Calu3 (cell line): Measurements from ENCODE around the gene ACTR8. TPM values are rescaled to one million over a fixed set of nuclear protein-coding genes. Genes with fewer than 3 reads are reported as not detected.

ENCODE experiments used
- BruUV-seq: library from RNA; stranded (reverse); fragments of 400-500 nt; replicated peaks from 2 replicates; lab custom pipeline; 2021; lab: Mats Ljungman, UMichigan
- CTCF ChIA-PET: fragments of 300-600 bp; sonication (Branson Sonifier 250); formaldehyde crosslinking; loops from one replicate; lab custom pipeline; 2022; ENCODE audit warnings: antibody characterized with exemption; lab: Charles Lee
- DNase-seq: peaks from one replicate; pipeline ENCODE4 v3.0.0; 2022
- H3K27ac Mint-ChIP-seq: one replicate; pipeline ENCODE4 v1.8.0; 2022; ENCODE audit warnings: mixed read lengths; ENCODE audit not compliant: unreplicated experiment
- H3K27me3 Mint-ChIP-seq: one replicate; pipeline ENCODE4 v1.8.0; 2022; ENCODE audit warnings: mixed read lengths; ENCODE audit not compliant: unreplicated experiment
- H3K36me3 Mint-ChIP-seq: one replicate; pipeline ENCODE4 v1.8.0; 2022; ENCODE audit warnings: mild to moderate bottlenecking, moderate library complexity, mixed read lengths; ENCODE audit not compliant: insufficient read depth, unreplicated experiment
- H3K4me1 Mint-ChIP-seq: one replicate; pipeline ENCODE4 v1.8.0; 2022; ENCODE audit warnings: mild to moderate bottlenecking, low read depth, mixed read lengths; ENCODE audit not compliant: unreplicated experiment
- H3K4me3 Mint-ChIP-seq: one replicate; pipeline ENCODE4 v1.8.0; 2022; ENCODE audit warnings: mild to moderate bottlenecking, low read depth, moderate library complexity, mixed read lengths; ENCODE audit not compliant: unreplicated experiment
- H3K9me3 Mint-ChIP-seq: one replicate; pipeline ENCODE4 v1.8.0; 2022; ENCODE audit warnings: low read depth, mixed read lengths; ENCODE audit not compliant: unreplicated experiment
- CTCF ChIP-seq: fragments of 200-600 bp; IDR thresholded peaks from one replicate; pipeline ENCODE4 v1.8.0; 2022; ENCODE audit warnings: antibody characterized with exemption; ENCODE audit not compliant: unreplicated experiment
- intact Hi-C: fragments of 100-400 bp; cut with micrococcal nuclease; formaldehyde crosslinking; loops from one replicate; pipeline ENCODE4 v1.10.0; 2022; ENCODE audit not compliant: unreplicated experiment
- total RNA-seq: library from RNA; stranded (reverse); gene quantifications from 2 replicates; pipeline ENCODE4 v1.2.3, GENCODE V29; 2022

Gene ACTR8
- total RNA-seq, 1 experiment from 2014 or later: 21.5 TPM

- TF ChIP-seq CTCF: no peak
- CTCF ChIA-PET: no interaction called here
- no peak for DNase-seq
- BruUV-seq: no TSS peak
- Mint-ChIP-seq H3K27ac (no peak overlapping the region), H3K27me3 (no peaks in the 10 kb centered on the region), H3K9me3 (no peaks in the 10 kb centered on the region), H3K36me3 (peaks cover 21% of the 10 kb centered on the region), H3K4me1 (peaks cover 11% of the 10 kb centered on the region), H3K4me3 (no peak overlapping the region)
- intact Hi-C loops: no loop called here
These were observed 48.8 kb downstream of the ACTR8 start for GRCh38 chr3:53833053-53833645.

GRCh38 chr3:53830944-53831343 lies 51.0 kb downstream of the ACTR8 start:
- BruUV-seq: no TSS peak

GRCh38 chr3:53829605-53830004 lies 52.3 kb downstream of the ACTR8 start:
- Mint-ChIP-seq H3K27me3 (no peaks in the 10 kb centered on the region), H3K27ac (no peak overlapping the region), H3K4me3 (no peak overlapping the region), H3K36me3 (peaks cover 19% of the 10 kb centered on the region), H3K4me1 (peaks cover 33% of the 10 kb centered on the region), H3K9me3 (no peaks in the 10 kb centered on the region)
- CTCF ChIA-PET: interaction anchor here (0.5 to 0.6 kb wide), 2 partner anchors 516 to 1702 kb away, joined by 3 read pairs; no protein-coding TSS in a partner anchor
- TF ChIP-seq CTCF: no peak
- DNase-seq: no peak
- intact Hi-C loops: no loop called here
- no TSS peak for BruUV-seq

More at GRCh38 chr3:53830944-53831343, 51.0 kb downstream of the ACTR8 start:
- H3K9me3 Mint-ChIP-seq: no peaks in the 10 kb centered on the region
- H3K36me3 Mint-ChIP-seq: peaks cover 12% of the 10 kb centered on the region
- no peak for DNase-seq
- no peaks in the 10 kb centered on the region for H3K27me3 Mint-ChIP-seq
- no peak for TF ChIP-seq CTCF
- no peak overlapping the region for H3K27ac Mint-ChIP-seq
- peaks cover 30% of the 10 kb centered on the region for H3K4me1 Mint-ChIP-seq
- intact Hi-C loops: no loop called here
- CTCF ChIA-PET: no interaction called here
- no peak overlapping the region for H3K4me3 Mint-ChIP-seq

GRCh38 chr3:53828581-53828980 lies 53.4 kb downstream of the ACTR8 start:
- TF ChIP-seq CTCF: no peak
- Mint-ChIP-seq H3K9me3 (no peaks in the 10 kb centered on the region), H3K4me1 (peaks cover 33% of the 10 kb centered on the region), H3K27me3 (no peaks in the 10 kb centered on the region), H3K27ac (peak overlapping the region; percentile 36), H3K4me3 (no peak overlapping the region), H3K36me3 (peaks cover 23% of the 10 kb centered on the region)
- BruUV-seq: no TSS peak
- CTCF ChIA-PET: no interaction called here
- DNase-seq: no peak
- intact Hi-C loops: no loop called here
